NCI-H1436 (cell line): ENCODE measurements around the gene WDFY4.

ENCODE experiments used
- DNase-seq: peaks from one replicate; lab custom pipeline; 2025; lab: John Stamatoyannopoulos, UW

The WDFY4 gene

GRCh38 chr10:48656241-48656913 lies 28.3 kb upstream of the WDFY4 start:
- peak; percentile 82 for DNase-seq

- DNase-seq: no peak
Measured at GRCh38 chr10:48656914-48657305, 27.8 kb upstream of the WDFY4 start.

GRCh38 chr10:48657416-48657815 lies 27.3 kb upstream of the WDFY4 start:
- DNase-seq: no peak

- DNase-seq: peak; percentile 62
Measured at GRCh38 chr10:48658243-48658974, 26.3 kb upstream of the WDFY4 start.

- no peak for DNase-seq
Measured at GRCh38 chr10:48658975-48659269, 25.8 kb upstream of the WDFY4 start.

- DNase-seq: no peak
Measured at GRCh38 chr10:48659790-48660189, 24.9 kb upstream of the WDFY4 start.

- no peak for DNase-seq
Measured at GRCh38 chr10:48661441-48661840, 23.2 kb upstream of the WDFY4 start.

GRCh38 chr10:48667960-48668590 lies 16.6 kb upstream of the WDFY4 start:
- DNase-seq: no peak

GRCh38 chr10:48670978-48671913 lies 13.4 kb upstream of the WDFY4 start:
- no peak for DNase-seq

GRCh38 chr10:48671914-48672595 lies 12.6 kb upstream of the WDFY4 start:
- no peak for DNase-seq

GRCh38 chr10:48672596-48673265 lies 11.9 kb upstream of the WDFY4 start:
- no peak for DNase-seq

GRCh38 chr10:48677625-48678024 lies 7.0 kb upstream of the WDFY4 start:
- DNase-seq: no peak

GRCh38 chr10:48678041-48678440 lies 6.6 kb upstream of the WDFY4 start:
- no peak for DNase-seq

GRCh38 chr10:48681740-48682139 lies 2.9 kb upstream of the WDFY4 start:
- DNase-seq: no peak

GRCh38 chr10:48682265-48682664 lies 2.4 kb upstream of the WDFY4 start:
- DNase-seq: no peak

- DNase-seq: no peak
Measured at GRCh38 chr10:48683424-48683823, 1.2 kb upstream of the WDFY4 start.

- DNase-seq: no peak
Measured at GRCh38 chr10:48683868-48684267, 805 bp upstream of the WDFY4 start.

GRCh38 chr10:48684463-48684791 lies 246 bp upstream of the WDFY4 start:
- no peak for DNase-seq

- no peak for DNase-seq
Measured at GRCh38 chr10:48685731-48686130, 1.1 kb downstream of the WDFY4 start.

GRCh38 chr10:48690791-48691660 lies 6.4 kb downstream of the WDFY4 start:
- no peak for DNase-seq
